Measurements from ENCODE around the gene FBXL22.
"Not testable (repeated sequence)": the region's sequence is repeated elsewhere in the genome, so short reads cannot be mapped to it uniquely, and the experiment has no call there.

The FBXL22 gene

GRCh38 chr15:63617147-63617546 is 20.0 kb downstream of the FBXL22 start:
- peaks cover 1 to 23% of the 10 kb centered on the region in 2 experiments; a peak in 2 of 3 replicates for H3K36me3 ChIP-seq (ENCODE audit: control insufficient read depth in 2 of 2, insufficient read depth in 1 of 2, low read length in 2 of 2)
- H3K27ac ChIP-seq (ENCODE audit: extremely low read depth, low read depth, low read length); POLR2A ChIA-PET; H3K9me3 ChIP-seq (ENCODE audit: control insufficient read depth, insufficient read depth, low read depth, low read length); H3K4me1 ChIP-seq (ENCODE audit: control insufficient read depth, insufficient read depth, low read length); H3K4me3 ChIP-seq (ENCODE audit: low read depth, low read length): not testable (repeated sequence)
- TF ChIP-seq ZNF146 (tag by site-specific recombination; IDR thresholded peaks at IDR 0.05) (peak; percentile 88), ZNF580 (tag by site-specific recombination; IDR thresholded peaks at IDR 0.05) (0 out of 2 replicates have a peak, but pooled peaks have one; percentile 14)
- CTCF ChIA-PET: interaction anchor here (0.9 kb wide), 1 partner anchor 536 kb away, joined by 3 read pairs; no protein-coding TSS in a partner anchor

GRCh38 chr15:63617627-63618026 is 20.4 kb downstream of the FBXL22 start:
- POLR2A ChIA-PET; H3K27ac ChIP-seq (ENCODE audit: extremely low read depth, low read depth, low read length); H3K4me1 ChIP-seq (ENCODE audit: control insufficient read depth, insufficient read depth, low read length); H3K4me3 ChIP-seq (ENCODE audit: low read depth, low read length); H3K9me3 ChIP-seq (ENCODE audit: control insufficient read depth, insufficient read depth, low read depth, low read length); CTCF ChIA-PET: not testable (repeated sequence)
- H3K36me3 ChIP-seq (ENCODE audit: control insufficient read depth in 2 of 2, insufficient read depth in 1 of 2, low read length in 2 of 2): peaks cover 5 to 23% of the 10 kb centered on the region in 2 experiments; a peak in 2 of 3 replicates

DNA sequence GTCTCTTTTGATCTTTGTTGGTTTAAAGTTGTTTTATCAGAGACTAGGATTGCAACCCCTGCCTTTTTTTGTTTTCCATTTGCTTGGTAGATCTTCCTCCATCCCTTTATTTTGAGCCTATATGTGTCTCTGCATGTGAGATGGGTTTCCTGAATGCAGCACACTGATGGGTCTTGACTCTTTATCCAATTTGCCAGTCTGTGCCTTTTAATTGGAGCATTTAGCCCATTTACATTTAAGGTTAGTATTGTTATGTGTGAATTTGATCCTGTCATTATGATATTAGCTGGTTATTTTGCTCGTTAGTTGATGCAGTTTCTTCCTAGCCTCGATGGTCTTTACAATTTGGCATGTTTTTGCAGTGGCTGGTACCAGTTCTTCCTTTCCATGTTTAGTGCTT is 23.6 kb downstream of the FBXL22 start:
- H3K9me3 ChIP-seq (ENCODE audit: control insufficient read depth, insufficient read depth, low read depth, low read length); H3K27ac ChIP-seq (ENCODE audit: extremely low read depth, low read depth, low read length); H3K4me3 ChIP-seq (ENCODE audit: low read depth, low read length); CTCF ChIA-PET; H3K4me1 ChIP-seq (ENCODE audit: control insufficient read depth, insufficient read depth, low read length); POLR2A ChIA-PET: not testable (repeated sequence)
- H3K36me3 ChIP-seq (ENCODE audit: control insufficient read depth in 2 of 2, insufficient read depth in 1 of 2, low read length in 2 of 2): peaks cover 5 to 35% of the 10 kb centered on the region in 2 experiments; a peak in 2 of 3 replicates
- TF ChIP-seq ZNF529 (tag by site-specific recombination; IDR thresholded peaks at IDR 0.05; ENCODE audit: insufficient replicate concordance): peak; percentile 56

- Histone ChIP-seq H3K36me3 (ENCODE audit: control insufficient read depth in 2 of 2, insufficient read depth in 1 of 2, low read length in 2 of 2) (peaks cover 5 to 49% of the 10 kb centered on the region in 2 experiments; a peak in 2 of 3 replicates), H3K4me1 (ENCODE audit: control insufficient read depth, insufficient read depth, low read length) (no peaks in the 10 kb centered on the region), H3K4me3 (ENCODE audit: low read depth, low read length) (no peak overlapping the region), H3K27ac (ENCODE audit: extremely low read depth, low read depth, low read length) (no peak overlapping the region), H3K9me3 (ENCODE audit: control insufficient read depth, insufficient read depth, low read depth, low read length) (no peaks in the 10 kb centered on the region)
- CTCF ChIA-PET: interaction anchor here (2.4 kb wide), 1 partner anchor 13 kb away, joined by 7 read pairs; no protein-coding TSS in a partner anchor
- POLR2A ChIA-PET: no interaction called here
- TF ChIP-seq ZBTB1 (tag by site-specific recombination; IDR thresholded peaks at IDR 0.05) (no peak), GLI2 (tag by site-specific recombination; IDR thresholded peaks at IDR 0.05; ENCODE audit: borderline replicate concordance, low read depth) (no peak), KLF10 (tag by site-specific recombination; IDR thresholded peaks at IDR 0.05) (no peak), GLI4 (tag by site-specific recombination; IDR thresholded peaks at IDR 0.05) (no peak), ZNF585B (tag by site-specific recombination; IDR thresholded peaks at IDR 0.05) (no peak), ZNF146 (tag by site-specific recombination; IDR thresholded peaks at IDR 0.05) (no peak), SALL2 (tag by site-specific recombination; IDR thresholded peaks at IDR 0.05; ENCODE audit: borderline replicate concordance) (no peak), ZNF121 (tag by site-specific recombination; IDR thresholded peaks at IDR 0.05) (no peak), ELK4 (IDR thresholded peaks at IDR 0.05; ENCODE audit: borderline replicate concordance, low read depth, low read length) (no peak), ZNF639 (tag by site-specific recombination; IDR thresholded peaks at IDR 0.05) (no peak), ZNF112 (tag by site-specific recombination; IDR thresholded peaks at IDR 0.05) (no peak), TCF7L2 (IDR thresholded peaks at IDR 0.05; ENCODE audit: borderline replicate concordance, low read depth, low read length) (no peak)
- TF ChIP-seq, protein P1, sequence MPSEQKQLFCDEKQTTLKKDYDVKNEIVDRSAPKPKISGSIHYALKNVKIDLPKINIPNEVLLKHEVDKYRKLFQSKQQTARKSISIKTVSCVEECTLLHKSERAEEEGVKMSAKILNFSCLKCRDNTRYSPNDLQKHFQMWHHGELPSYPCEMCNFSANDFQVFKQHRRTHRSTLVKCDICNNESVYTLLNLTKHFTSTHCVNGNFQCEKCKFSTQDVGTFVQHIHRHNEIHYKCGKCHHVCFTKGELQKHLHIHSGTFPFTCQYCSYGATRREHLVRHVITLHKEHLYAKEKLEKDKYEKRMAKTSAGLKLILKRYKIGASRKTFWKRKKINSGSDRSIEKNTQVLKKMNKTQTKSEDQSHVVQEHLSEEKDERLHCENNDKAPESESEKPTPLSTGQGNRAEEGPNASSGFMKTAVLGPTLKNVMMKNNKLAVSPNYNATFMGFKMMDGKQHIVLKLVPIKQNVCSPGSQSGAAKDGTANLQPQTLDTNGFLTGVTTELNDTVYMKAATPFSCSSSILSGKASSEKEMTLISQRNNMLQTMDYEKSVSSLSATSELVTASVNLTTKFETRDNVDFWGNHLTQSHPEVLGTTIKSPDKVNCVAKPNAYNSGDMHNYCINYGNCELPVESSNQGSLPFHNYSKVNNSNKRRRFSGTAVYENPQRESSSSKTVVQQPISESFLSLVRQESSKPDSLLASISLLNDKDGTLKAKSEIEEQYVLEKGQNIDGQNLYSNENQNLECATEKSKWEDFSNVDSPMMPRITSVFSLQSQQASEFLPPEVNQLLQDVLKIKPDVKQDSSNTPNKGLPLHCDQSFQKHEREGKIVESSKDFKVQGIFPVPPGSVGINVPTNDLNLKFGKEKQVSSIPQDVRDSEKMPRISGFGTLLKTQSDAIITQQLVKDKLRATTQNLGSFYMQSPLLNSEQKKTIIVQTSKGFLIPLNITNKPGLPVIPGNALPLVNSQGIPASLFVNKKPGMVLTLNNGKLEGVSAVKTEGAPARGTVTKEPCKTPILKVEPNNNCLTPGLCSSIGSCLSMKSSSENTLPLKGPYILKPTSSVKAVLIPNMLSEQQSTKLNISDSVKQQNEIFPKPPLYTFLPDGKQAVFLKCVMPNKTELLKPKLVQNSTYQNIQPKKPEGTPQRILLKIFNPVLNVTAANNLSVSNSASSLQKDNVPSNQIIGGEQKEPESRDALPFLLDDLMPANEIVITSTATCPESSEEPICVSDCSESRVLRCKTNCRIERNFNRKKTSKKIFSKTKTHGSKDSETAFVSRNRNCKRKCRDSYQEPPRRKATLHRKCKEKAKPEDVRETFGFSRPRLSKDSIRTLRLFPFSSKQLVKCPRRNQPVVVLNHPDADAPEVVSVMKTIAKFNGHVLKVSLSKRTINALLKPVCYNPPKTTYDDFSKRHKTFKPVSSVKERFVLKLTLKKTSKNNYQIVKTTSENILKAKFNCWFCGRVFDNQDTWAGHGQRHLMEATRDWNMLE (tag by site-specific recombination; conservative IDR thresholded peaks at IDR 0.05; ENCODE audit: low read depth): no peak
Measured at GRCh38 chr15:63623232-63623969, 26.2 kb downstream of the FBXL22 start.
